ENCODE measurements around the gene SAT1. TPM values are rescaled to one million over a fixed set of nuclear protein-coding genes. Genes with fewer than 3 reads are reported as not detected.

SAT1 gene
- total RNA-seq, 1 donor from 2014 or later = 31.4 TPM

DNA sequence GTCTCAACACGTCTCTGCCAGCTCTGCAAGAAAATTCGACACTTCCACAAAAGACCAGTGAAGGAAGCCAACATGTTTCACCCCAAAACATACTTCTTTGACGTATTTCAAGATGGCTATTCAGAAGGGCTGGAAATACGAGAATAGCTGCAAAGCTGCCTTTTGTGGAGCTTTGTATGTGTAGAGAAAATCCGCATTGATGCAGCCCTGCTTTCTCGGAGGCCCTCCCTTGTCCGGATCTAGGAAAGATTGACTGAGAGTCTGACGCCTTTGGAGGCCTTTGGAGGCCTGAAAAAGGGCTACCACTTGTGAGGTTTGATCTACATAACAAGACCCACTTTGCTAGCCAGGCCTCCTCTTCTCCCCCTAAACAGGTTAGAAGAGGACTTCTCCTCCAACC, 12.2 kb downstream of the SAT1 start:
- H3K4me3 Mint-ChIP-seq (ENCODE audit: unreplicated experiment) = no peak overlapping the region
- H3K9me3 Mint-ChIP-seq (ENCODE audit: unreplicated experiment) = peaks cover 1% of the 10 kb centered on the region
- no peaks in the 10 kb centered on the region for H3K27me3 Mint-ChIP-seq (ENCODE audit: unreplicated experiment)
- TF ChIP-seq, protein P1, sequence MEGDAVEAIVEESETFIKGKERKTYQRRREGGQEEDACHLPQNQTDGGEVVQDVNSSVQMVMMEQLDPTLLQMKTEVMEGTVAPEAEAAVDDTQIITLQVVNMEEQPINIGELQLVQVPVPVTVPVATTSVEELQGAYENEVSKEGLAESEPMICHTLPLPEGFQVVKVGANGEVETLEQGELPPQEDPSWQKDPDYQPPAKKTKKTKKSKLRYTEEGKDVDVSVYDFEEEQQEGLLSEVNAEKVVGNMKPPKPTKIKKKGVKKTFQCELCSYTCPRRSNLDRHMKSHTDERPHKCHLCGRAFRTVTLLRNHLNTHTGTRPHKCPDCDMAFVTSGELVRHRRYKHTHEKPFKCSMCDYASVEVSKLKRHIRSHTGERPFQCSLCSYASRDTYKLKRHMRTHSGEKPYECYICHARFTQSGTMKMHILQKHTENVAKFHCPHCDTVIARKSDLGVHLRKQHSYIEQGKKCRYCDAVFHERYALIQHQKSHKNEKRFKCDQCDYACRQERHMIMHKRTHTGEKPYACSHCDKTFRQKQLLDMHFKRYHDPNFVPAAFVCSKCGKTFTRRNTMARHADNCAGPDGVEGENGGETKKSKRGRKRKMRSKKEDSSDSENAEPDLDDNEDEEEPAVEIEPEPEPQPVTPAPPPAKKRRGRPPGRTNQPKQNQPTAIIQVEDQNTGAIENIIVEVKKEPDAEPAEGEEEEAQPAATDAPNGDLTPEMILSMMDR (IDR thresholded peaks at IDR 0.05; ENCODE audit: partially characterized antibody, unreplicated experiment) = no peak
- H3K4me1 Mint-ChIP-seq (ENCODE audit: low read depth, unreplicated experiment) = peaks cover 3% of the 10 kb centered on the region
- no peaks in the 10 kb centered on the region for H3K36me3 Mint-ChIP-seq (ENCODE audit: unreplicated experiment)
- H3K27ac Mint-ChIP-seq (ENCODE audit: unreplicated experiment) = no peak overlapping the region
- DNase-seq = no peak

GRCh38 chrX:23797371-23798128, 14.6 kb downstream of the SAT1 start:
- DNase-seq = no peak
- TF ChIP-seq, protein P1 (IDR thresholded peaks at IDR 0.05; ENCODE audit: partially characterized antibody, unreplicated experiment) = no peak
- H3K4me3 Mint-ChIP-seq (ENCODE audit: unreplicated experiment) = no peak overlapping the region
- no peaks in the 10 kb centered on the region for H3K36me3 Mint-ChIP-seq (ENCODE audit: unreplicated experiment)
- no peak overlapping the region for H3K27ac Mint-ChIP-seq (ENCODE audit: unreplicated experiment)
- peaks cover 3% of the 10 kb centered on the region for H3K4me1 Mint-ChIP-seq (ENCODE audit: low read depth, unreplicated experiment)
- no peaks in the 10 kb centered on the region for H3K27me3 Mint-ChIP-seq (ENCODE audit: unreplicated experiment)
- peaks cover 1% of the 10 kb centered on the region for H3K9me3 Mint-ChIP-seq (ENCODE audit: unreplicated experiment)

DNA sequence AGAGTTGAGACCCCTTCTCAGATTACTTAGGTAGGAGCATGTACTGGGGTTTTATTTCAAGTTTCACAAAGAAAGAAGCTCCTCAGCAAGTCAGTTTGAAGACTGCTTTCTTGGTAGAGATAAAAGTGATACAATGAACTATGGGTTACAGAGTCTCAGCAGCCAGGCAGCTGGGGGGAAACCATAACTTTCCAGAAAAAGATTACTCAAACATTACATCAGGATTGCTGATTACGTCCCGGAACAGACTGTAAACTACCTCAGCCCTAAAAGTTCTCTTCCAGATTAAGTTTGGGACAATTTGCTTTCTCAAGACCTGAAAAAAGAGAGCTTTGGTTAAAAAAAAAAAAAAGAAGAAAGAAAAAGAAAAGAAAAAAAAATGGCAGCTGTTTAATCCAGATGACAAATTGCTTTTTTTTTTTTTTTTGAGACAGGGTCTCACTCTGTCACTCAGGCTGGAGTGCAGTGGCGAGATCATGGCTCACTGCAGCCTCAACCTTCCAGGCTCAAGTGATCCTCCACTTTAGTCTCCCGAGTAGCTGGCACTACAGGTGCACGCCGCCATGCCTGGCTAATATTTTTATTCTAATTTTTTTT, 16.6 kb downstream of the SAT1 start:
- Mint-ChIP-seq H3K4me3 (ENCODE audit: unreplicated experiment) (no peak overlapping the region), H3K27ac (ENCODE audit: unreplicated experiment) (no peak overlapping the region), H3K4me1 (ENCODE audit: low read depth, unreplicated experiment) (peaks cover 1% of the 10 kb centered on the region), H3K27me3 (ENCODE audit: unreplicated experiment) (no peaks in the 10 kb centered on the region), H3K9me3 (ENCODE audit: unreplicated experiment) (no peaks in the 10 kb centered on the region), H3K36me3 (ENCODE audit: unreplicated experiment) (no peaks in the 10 kb centered on the region)
- TF ChIP-seq, protein P1 (IDR thresholded peaks at IDR 0.05; ENCODE audit: partially characterized antibody, unreplicated experiment) = no peak
- no peak for DNase-seq

DNA sequence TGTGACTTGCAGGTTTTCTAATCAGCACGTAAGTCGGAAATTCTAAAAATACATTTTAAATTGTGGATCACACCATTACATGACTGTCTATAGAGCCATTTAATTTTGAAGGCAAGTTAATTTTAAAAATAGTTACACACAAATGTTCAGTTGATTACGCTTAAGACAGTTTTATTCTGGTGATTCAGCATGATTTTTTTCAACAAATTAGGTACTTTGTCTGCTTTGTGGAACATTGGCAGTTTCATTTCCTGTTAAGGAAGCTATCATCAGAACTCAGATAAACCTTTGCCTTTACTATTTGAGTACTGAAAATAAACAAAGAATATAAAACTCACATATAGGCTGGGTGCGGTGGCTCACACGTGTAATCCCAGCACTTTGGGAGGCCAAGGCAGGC, 19.5 kb downstream of the SAT1 start:
- TF ChIP-seq, protein P1 (IDR thresholded peaks at IDR 0.05; ENCODE audit: partially characterized antibody, unreplicated experiment) = no peak
- DNase-seq = no peak
- no peak overlapping the region for H3K27ac Mint-ChIP-seq (ENCODE audit: unreplicated experiment)
- no peaks in the 10 kb centered on the region for H3K9me3 Mint-ChIP-seq (ENCODE audit: unreplicated experiment)
- H3K36me3 Mint-ChIP-seq (ENCODE audit: unreplicated experiment) = no peaks in the 10 kb centered on the region
- H3K4me1 Mint-ChIP-seq (ENCODE audit: low read depth, unreplicated experiment) = peaks cover 1% of the 10 kb centered on the region
- no peak overlapping the region for H3K4me3 Mint-ChIP-seq (ENCODE audit: unreplicated experiment)
- H3K27me3 Mint-ChIP-seq (ENCODE audit: unreplicated experiment) = no peaks in the 10 kb centered on the region

- no peaks in the 10 kb centered on the region for H3K27me3 Mint-ChIP-seq (ENCODE audit: unreplicated experiment)
- no peak overlapping the region for H3K27ac Mint-ChIP-seq (ENCODE audit: unreplicated experiment)
- H3K36me3 Mint-ChIP-seq (ENCODE audit: unreplicated experiment) = no peaks in the 10 kb centered on the region
- H3K4me3 Mint-ChIP-seq (ENCODE audit: unreplicated experiment) = no peak overlapping the region
- DNase-seq = no peak
- TF ChIP-seq, protein P1 (IDR thresholded peaks at IDR 0.05; ENCODE audit: partially characterized antibody, unreplicated experiment) = no peak
- no peaks in the 10 kb centered on the region for H3K9me3 Mint-ChIP-seq (ENCODE audit: unreplicated experiment)
- peaks cover 1% of the 10 kb centered on the region for H3K4me1 Mint-ChIP-seq (ENCODE audit: low read depth, unreplicated experiment)
Measured at GRCh38 chrX:23803931-23804381, 21.0 kb downstream of the SAT1 start.
